OCI-LY7 (cell line): ENCODE measurements around the gene PSMC4. TPM values are rescaled to one million over a fixed set of nuclear protein-coding genes. Genes with fewer than 3 reads are reported as not detected.

Experiments
- BruUV-seq: library from RNA; stranded (reverse); fragments of 400-500 nt; replicated peaks from 2 replicates; lab custom pipeline; 2021; lab: Mats Ljungman, UMichigan
- CTCF ChIA-PET: fragments of 300-600 bp; sonication (Branson Sonifier 250); formaldehyde crosslinking; loops from one replicate; lab custom pipeline; 2022; ENCODE audit warnings: antibody characterized with exemption; ENCODE audit not compliant: unreplicated experiment; lab: Charles Lee
- POLR2A ChIA-PET: fragments of 300-600 bp; sonication (Branson Sonifier 250); formaldehyde crosslinking; loops from one replicate; lab custom pipeline; 2022; ENCODE audit warnings: antibody characterized with exemption; lab: Charles Lee
- DNase-seq: peaks from one replicate; pipeline ENCODE4 v3.0.0-alpha.2; 2015; ENCODE audit warnings: low spot score
- H2AFZ ChIP-seq: fragments of 200-600 bp; sonication (generic), shearing (Covaris generic); 2 replicates; pipeline ENCODE4 v1.6.1; 2014; ENCODE audit warnings: mild to moderate bottlenecking, antibody characterized with exemption, low read length, moderate library complexity
- H3K27ac ChIP-seq: fragments of 200-600 bp; sonication (generic); 2 replicates; pipeline ENCODE4 v1.5.1; 2014; ENCODE audit warnings: mixed run types, low read depth, mild to moderate bottlenecking, moderate library complexity, low read length, inconsistent platforms; ENCODE audit not compliant: poor library complexity, severe bottlenecking
- H3K36me3 ChIP-seq: fragments of 200-600 bp; sonication (generic); 2 replicates; pipeline ENCODE4 v1.6.1; 2014; ENCODE audit warnings: mild to moderate bottlenecking, antibody characterized with exemption, low read length, moderate library complexity, mixed read lengths; ENCODE audit not compliant: insufficient read depth
- H3K4me1 ChIP-seq: fragments of 200-600 bp; sonication (generic); 2 replicates; pipeline ENCODE4 v1.5.1; 2014; ENCODE audit warnings: mild to moderate bottlenecking, low read length; ENCODE audit not compliant: insufficient read depth, poor library complexity, severe bottlenecking
- H3K4me2 ChIP-seq: fragments of 200-600 bp; sonication (generic); 2 replicates; pipeline ENCODE4 v1.6.1; 2014; ENCODE audit warnings: mild to moderate bottlenecking, low read length
- H3K4me3 ChIP-seq: fragments of 200-600 bp; sonication (generic); 2 replicates; pipeline ENCODE4 v1.5.1; 2014; ENCODE audit warnings: mild to moderate bottlenecking, low read depth, low read length; ENCODE audit not compliant: poor library complexity, severe bottlenecking
- H3K79me2 ChIP-seq: fragments of 200-600 bp; sonication (generic); 2 replicates; pipeline ENCODE4 v1.6.1; 2016; ENCODE audit warnings: low read depth, mild to moderate bottlenecking, low read length, moderate library complexity, mixed read lengths; ENCODE audit not compliant: insufficient read depth
- H3K9me2 ChIP-seq: fragments of 200-600 bp; sonication (generic); 2 replicates; pipeline ENCODE4 v1.6.1; 2016; ENCODE audit warnings: mild to moderate bottlenecking, low read length, mixed read lengths; ENCODE audit not compliant: insufficient read depth
- H3K9me3 ChIP-seq: fragments of 200-600 bp; sonication (generic); 2 replicates; pipeline ENCODE4 v1.6.1; 2014; ENCODE audit warnings: mild to moderate bottlenecking, mixed run types, low read length, mixed read lengths
- H4K20me1 ChIP-seq: fragments of 200-600 bp; sonication (generic); 2 replicates; pipeline ENCODE4 v1.6.1; 2014; ENCODE audit warnings: mild to moderate bottlenecking, antibody characterized with exemption, low read length, moderate library complexity, mixed read lengths; ENCODE audit not compliant: insufficient read depth
- CTCF ChIP-seq: fragments of 200-600 bp; sonication (generic); conservative IDR thresholded peaks from 2 replicates; pipeline ENCODE4 v1.5.1; 2014; ENCODE audit warnings: mild to moderate bottlenecking, antibody characterized with exemption, low read length, moderate library complexity, mixed read lengths
- EZH2phosphoT487 ChIP-seq: fragments of 200-600 bp; sonication (generic); IDR thresholded peaks from 2 replicates; pipeline ENCODE4 v1.6.1; 2018; ENCODE audit warnings: low read depth, borderline replicate concordance, mild to moderate bottlenecking, mixed run types, antibody characterized with exemption, low read length, moderate library complexity, mixed read lengths
- intact Hi-C: fragments of 100-400 bp; cut with micrococcal nuclease; formaldehyde crosslinking; loops from one replicate; pipeline ENCODE4 v1.10.0; 2022; ENCODE audit not compliant: unreplicated experiment
- total RNA-seq, 2 experiments: library from RNA; depleted of rRNA in 1 of 2; stranded (reverse); fragments of >200 nt in 1 of 2; shearing (Covaris generic) in 1 of 2; gene quantifications; 2 replicates each; pipeline ENCODE4 v1.2.3, GENCODE V29; 2014 to 2022

The PSMC4 gene
- total RNA-seq, 2 experiments from 2014 or later = 78.0 to 82.3 TPM

- H3K9me2 ChIP-seq = no peaks in the 10 kb centered on the region
- H3K9me3 ChIP-seq = no peaks in the 10 kb centered on the region
- no peak overlapping the region for H2AFZ ChIP-seq
- POLR2A ChIA-PET = no interaction called here
- intact Hi-C loops = no loop called here
- CTCF ChIA-PET = no interaction called here
- no peaks in the 10 kb centered on the region for H3K36me3 ChIP-seq
- no TSS peak for BruUV-seq
- H3K79me2 ChIP-seq = no peaks in the 10 kb centered on the region
- no peak overlapping the region for H3K27ac ChIP-seq
- no peaks in the 10 kb centered on the region for H4K20me1 ChIP-seq
- TF ChIP-seq CTCF (no peak), EZH2phosphoT487 (no peak)
- DNase-seq = no peak
- H3K4me3 ChIP-seq = no peak overlapping the region
- no peak overlapping the region for H3K4me2 ChIP-seq
- peaks cover 24% of the 10 kb centered on the region for H3K4me1 ChIP-seq
Measured at GRCh38 chr19:39963898-39964297, 7.1 kb upstream of the PSMC4 start.

GRCh38 chr19:39966617-39967016 lies 4.3 kb upstream of the PSMC4 start:
- intact Hi-C loops = no loop called here
- H3K27ac ChIP-seq = no peak overlapping the region
- TF ChIP-seq EZH2phosphoT487 (no peak), CTCF (no peak)

GRCh38 chr19:39967561-39967960 lies 3.4 kb upstream of the PSMC4 start:
- ChIA-PET POLR2A (interaction anchor here (1.1 kb wide), 1 partner anchor 11 kb away, joined by 6 read pairs; no protein-coding TSS in a partner anchor), CTCF (no interaction called here)
- DNase-seq = no peak
- Histone ChIP-seq H2AFZ (no peak overlapping the region), H3K27ac (no peak overlapping the region), H3K79me2 (peaks cover 15% of the 10 kb centered on the region), H3K4me3 (no peak overlapping the region), H3K9me3 (no peaks in the 10 kb centered on the region), H4K20me1 (no peaks in the 10 kb centered on the region), H3K4me1 (peaks cover 26% of the 10 kb centered on the region), H3K4me2 (no peak overlapping the region), H3K36me3 (peaks cover 4% of the 10 kb centered on the region; the same call in 1 of the 2 replicates), H3K9me2 (no peaks in the 10 kb centered on the region)
- intact Hi-C loops = no loop called here
- no peak for TF ChIP-seq EZH2phosphoT487
- TF ChIP-seq CTCF = no peak
- BruUV-seq = no TSS peak

More at GRCh38 chr19:39966617-39967016, 4.3 kb upstream of the PSMC4 start:
- no peaks in the 10 kb centered on the region for H3K36me3 ChIP-seq
- CTCF ChIA-PET = no interaction called here
- DNase-seq = no peak
- no peak overlapping the region for H3K4me3 ChIP-seq
- no peaks in the 10 kb centered on the region for H3K9me2 ChIP-seq
- no peaks in the 10 kb centered on the region for H3K9me3 ChIP-seq
- no peak overlapping the region for H3K4me2 ChIP-seq
- POLR2A ChIA-PET = interaction anchor here (0.7 to 1.1 kb wide), 2 partner anchors 10 to 40 kb away, joined by 4 to 6 read pairs; no protein-coding TSS in a partner anchor
- no peaks in the 10 kb centered on the region for H4K20me1 ChIP-seq
- no TSS peak for BruUV-seq
- H3K4me1 ChIP-seq = peaks cover 20% of the 10 kb centered on the region
- peaks cover 6% of the 10 kb centered on the region for H3K79me2 ChIP-seq
- no peak overlapping the region for H2AFZ ChIP-seq
